NB4 (cell line): ENCODE data around the gene ALOX15B.

Experiments
- CTCF ChIP-seq: IDR thresholded peaks from one replicate; pipeline ENCODE4 v1.5.1; 2012; ENCODE audit warnings: low read depth, low read length
- MAX ChIP-seq: IDR thresholded peaks from 2 replicates; pipeline ENCODE4 v1.6.1; 2011; ENCODE audit warnings: low read depth, low read length
- POLR2A ChIP-seq: IDR thresholded peaks from 2 replicates; pipeline ENCODE4 v1.6.1; 2011; ENCODE audit warnings: mild to moderate bottlenecking; ENCODE audit not compliant: insufficient read length; ENCODE audit errors: extremely low read depth

- TF ChIP-seq CTCF: no peak
- no peak for TF ChIP-seq POLR2A
- no peak for TF ChIP-seq MAX
Measured at GRCh38 chr17:8003594-8004181, 35.2 kb upstream of the ALOX15B start.
